Measurements from ENCODE around the gene NIPA2. TPM values are rescaled to one million over a fixed set of nuclear protein-coding genes. Genes with fewer than 3 reads are reported as not detected.
A peak's percentile ranks its signal among the peaks of the same experiment; 100 is the strongest.

Gene NIPA2
- total RNA-seq, 4 donors from 2014 or later, result 14.7 to 78.6 (median 50.4) TPM

- WGBS, 2 donors (ENCODE audit: low coverage in 1 of 2), result 83 to 85% methylated on average over 8 to 9 of the region's 9 CpGs
- no peaks in the 10 kb centered on the region for H3K9me3 ChIP-seq
- TF ChIP-seq EP300 (IDR thresholded peaks at IDR 0.05; ENCODE audit: low read depth) (no peak), POLR2AphosphoS5 (IDR thresholded peaks at IDR 0.05) (no peak), POLR2A (IDR thresholded peaks at IDR 0.05) (no peak)
- TF ChIP-seq, protein P1, sequence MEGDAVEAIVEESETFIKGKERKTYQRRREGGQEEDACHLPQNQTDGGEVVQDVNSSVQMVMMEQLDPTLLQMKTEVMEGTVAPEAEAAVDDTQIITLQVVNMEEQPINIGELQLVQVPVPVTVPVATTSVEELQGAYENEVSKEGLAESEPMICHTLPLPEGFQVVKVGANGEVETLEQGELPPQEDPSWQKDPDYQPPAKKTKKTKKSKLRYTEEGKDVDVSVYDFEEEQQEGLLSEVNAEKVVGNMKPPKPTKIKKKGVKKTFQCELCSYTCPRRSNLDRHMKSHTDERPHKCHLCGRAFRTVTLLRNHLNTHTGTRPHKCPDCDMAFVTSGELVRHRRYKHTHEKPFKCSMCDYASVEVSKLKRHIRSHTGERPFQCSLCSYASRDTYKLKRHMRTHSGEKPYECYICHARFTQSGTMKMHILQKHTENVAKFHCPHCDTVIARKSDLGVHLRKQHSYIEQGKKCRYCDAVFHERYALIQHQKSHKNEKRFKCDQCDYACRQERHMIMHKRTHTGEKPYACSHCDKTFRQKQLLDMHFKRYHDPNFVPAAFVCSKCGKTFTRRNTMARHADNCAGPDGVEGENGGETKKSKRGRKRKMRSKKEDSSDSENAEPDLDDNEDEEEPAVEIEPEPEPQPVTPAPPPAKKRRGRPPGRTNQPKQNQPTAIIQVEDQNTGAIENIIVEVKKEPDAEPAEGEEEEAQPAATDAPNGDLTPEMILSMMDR (IDR thresholded peaks at IDR 0.05), result no peak
- H3K36me3 ChIP-seq, result peaks cover 0 to 62% (median 25%) of the 10 kb centered on the region in 4 donors
- no peak overlapping the region for H3K4me3 ChIP-seq
- no peaks in the 10 kb centered on the region for H3K4me1 ChIP-seq
- H3K27me3 ChIP-seq, result no peaks in the 10 kb centered on the region
- in situ Hi-C loops (cut with MboI; ENCODE audit: low pct_ligation_motif_present in 1 of 4, low pct_unique_long_range_greater_than_20kb in 1 of 4, low sequenced_read_pairs in 3 of 4) (loop anchor here in 1 of 4 donors (25.0 kb wide), 1 partner anchor 97 kb away; no protein-coding TSS in a partner anchor), intact Hi-C loops (cut with DNase I; ENCODE audit: low total_unique reads) (no loop called here)
- peak; percentile 57 for DNase-seq
- no peak overlapping the region for H3K27ac ChIP-seq
Observed at GRCh38 chr15:22908830-22909229, 70.4 kb downstream of the NIPA2 start.

DNA sequence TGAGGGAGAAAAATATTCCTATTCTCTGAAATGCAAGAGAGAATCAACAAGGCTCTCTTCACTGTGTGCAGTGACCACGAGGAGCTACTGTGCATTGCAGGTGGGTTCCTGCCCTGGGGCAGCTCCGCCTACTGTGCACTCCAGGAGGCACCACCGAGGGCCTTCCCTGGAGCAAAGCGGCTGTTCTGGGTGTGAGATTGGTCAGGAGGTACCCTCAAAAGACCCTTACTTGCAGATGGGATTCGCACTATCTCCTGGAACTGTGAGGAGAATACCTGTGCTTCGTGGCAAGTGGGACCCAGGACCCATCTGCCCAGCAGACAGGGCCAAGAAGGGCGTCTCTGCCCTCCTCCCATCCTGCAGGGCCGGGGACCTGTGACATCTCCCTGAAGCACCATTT is 72.8 kb downstream of the NIPA2 start:
- peaks cover 0 to 70% (median 30%) of the 10 kb centered on the region in 4 donors for H3K36me3 ChIP-seq
- TF ChIP-seq POLR2A (IDR thresholded peaks at IDR 0.05) (no peak), EP300 (IDR thresholded peaks at IDR 0.05; ENCODE audit: low read depth) (no peak), POLR2AphosphoS5 (IDR thresholded peaks at IDR 0.05) (no peak)
- TF ChIP-seq, protein P1 (IDR thresholded peaks at IDR 0.05), result no peak
- no peak for DNase-seq
- H3K27ac ChIP-seq, result no peak overlapping the region
- no peak overlapping the region for H3K4me3 ChIP-seq
- intact Hi-C loops (cut with DNase I; ENCODE audit: low total_unique reads), result no loop called here
- no peaks in the 10 kb centered on the region for H3K27me3 ChIP-seq
- H3K9me3 ChIP-seq, result no peaks in the 10 kb centered on the region
- in situ Hi-C loops (cut with MboI; ENCODE audit: low pct_ligation_motif_present in 1 of 4, low pct_unique_long_range_greater_than_20kb in 1 of 4, low sequenced_read_pairs in 3 of 4), result loop anchor here in 1 of 4 donors (25.0 kb wide), 1 partner anchor 99 kb away; no protein-coding TSS in a partner anchor
- H3K4me1 ChIP-seq, result no peaks in the 10 kb centered on the region
- 87% methylated on average over 8 of the region's 8 CpGs; no CpG with 5 or more reads in 1 of the 2 donors for WGBS, 2 donors (ENCODE audit: low coverage in 1 of 2)

DNA sequence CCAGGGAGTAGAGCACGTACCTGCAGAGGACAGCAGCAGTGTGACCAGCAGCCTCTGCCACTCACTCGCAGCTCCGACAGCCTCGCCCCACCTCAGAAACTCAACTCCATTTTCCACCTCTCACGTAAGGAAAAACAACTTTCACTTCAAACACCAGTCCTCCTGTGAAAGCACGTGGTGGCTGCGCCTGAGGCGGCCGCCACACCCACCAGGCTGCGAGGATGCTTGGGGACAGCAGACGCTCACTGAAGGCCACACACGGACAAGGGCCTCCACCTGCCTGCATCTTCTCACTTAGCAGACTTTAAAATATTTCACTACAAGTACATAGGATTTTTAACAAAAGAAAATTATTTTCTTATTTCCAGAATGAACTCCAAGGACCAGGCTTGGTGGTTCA is 73.8 kb downstream of the NIPA2 start:
- intact Hi-C loops (cut with DNase I; ENCODE audit: low total_unique reads) (no loop called here), in situ Hi-C loops (cut with MboI; ENCODE audit: low pct_ligation_motif_present in 1 of 4, low pct_unique_long_range_greater_than_20kb in 1 of 4, low sequenced_read_pairs in 3 of 4) (loop anchor here in 1 of 4 donors (25.0 kb wide), 1 partner anchor 100 kb away; no protein-coding TSS in a partner anchor)
- DNase-seq, result no peak
- WGBS, 2 donors (ENCODE audit: low coverage in 1 of 2), result 95 to 100% methylated on average over 6 to 12 of the region's 12 CpGs
- Histone ChIP-seq H3K9me3 (no peaks in the 10 kb centered on the region), H3K4me3 (no peak overlapping the region), H3K27ac (no peak overlapping the region), H3K36me3 (peaks cover 0 to 72% (median 27%) of the 10 kb centered on the region in 4 donors), H3K27me3 (no peaks in the 10 kb centered on the region), H3K4me1 (no peaks in the 10 kb centered on the region)
- TF ChIP-seq EP300 (IDR thresholded peaks at IDR 0.05; ENCODE audit: low read depth) (no peak), POLR2A (IDR thresholded peaks at IDR 0.05) (no peak), POLR2AphosphoS5 (IDR thresholded peaks at IDR 0.05) (no peak)
- TF ChIP-seq, protein P1 (IDR thresholded peaks at IDR 0.05), result no peak

DNA sequence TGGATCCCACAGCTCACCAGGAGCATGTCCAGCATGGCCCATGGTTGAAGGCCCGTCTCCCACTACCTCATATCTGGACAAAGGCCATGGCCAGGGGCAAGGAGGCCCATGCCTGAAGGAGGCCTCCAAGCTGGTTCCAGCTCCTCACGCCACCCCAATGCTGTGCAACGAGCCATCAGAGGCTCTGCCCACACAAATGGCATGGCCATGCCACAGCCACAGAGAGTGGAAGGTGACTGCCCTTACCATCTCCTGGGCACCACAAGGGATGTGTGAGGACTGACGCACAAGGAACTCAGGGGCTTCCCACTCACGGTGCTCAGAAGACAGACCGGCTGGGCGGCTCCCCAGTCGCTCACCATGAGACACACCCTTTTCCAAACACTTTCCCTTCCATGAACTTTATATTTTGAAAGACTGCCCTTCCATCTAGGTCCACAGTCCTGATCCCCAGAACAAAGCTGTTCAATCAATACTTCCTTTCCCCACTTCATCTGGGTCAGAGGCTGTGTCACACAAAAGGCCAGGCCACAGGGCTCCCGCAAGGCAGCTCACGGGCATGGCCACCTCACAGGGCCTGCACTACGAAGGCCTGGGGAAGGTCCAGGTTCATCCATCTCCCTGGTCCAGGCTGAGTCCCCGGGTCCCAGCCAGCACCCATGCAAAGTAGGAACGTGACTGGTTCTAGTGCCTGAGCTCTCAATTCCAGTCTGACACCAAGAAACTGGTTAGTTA is 75.3 kb downstream of the NIPA2 start:
- no peaks in the 10 kb centered on the region for H3K9me3 ChIP-seq
- H3K36me3 ChIP-seq, result peaks cover 0 to 73% (median 27%) of the 10 kb centered on the region in 4 donors
- TF ChIP-seq POLR2A (IDR thresholded peaks at IDR 0.05) (no peak), POLR2AphosphoS5 (IDR thresholded peaks at IDR 0.05) (no peak), EP300 (IDR thresholded peaks at IDR 0.05; ENCODE audit: low read depth) (no peak)
- TF ChIP-seq, protein P1 (IDR thresholded peaks at IDR 0.05), result no peak
- H3K4me1 ChIP-seq, result no peaks in the 10 kb centered on the region
- no peaks in the 10 kb centered on the region for H3K27me3 ChIP-seq
- no peak overlapping the region for H3K4me3 ChIP-seq
- no peak for DNase-seq
- WGBS, 2 donors (ENCODE audit: low coverage in 1 of 2), result 95 to 100% methylated on average over 2 to 11 of the region's 13 CpGs
- in situ Hi-C loops (cut with MboI; ENCODE audit: low pct_ligation_motif_present in 1 of 4, low pct_unique_long_range_greater_than_20kb in 1 of 4, low sequenced_read_pairs in 3 of 4) (loop anchor here in 1 of 4 donors (25.0 kb wide), 1 partner anchor 102 kb away; no protein-coding TSS in a partner anchor), intact Hi-C loops (cut with DNase I; ENCODE audit: low total_unique reads) (no loop called here)
- H3K27ac ChIP-seq, result no peak overlapping the region

Data from transverse colon (tissue), 4 donors.